ENCODE data around the gene GPC6. TPM values are rescaled to one million over a fixed set of nuclear protein-coding genes. Genes with fewer than 3 reads are reported as not detected.

GPC6 gene
- polyA plus RNA-seq, 1 donor (not counting 4 experiments of a cell fraction or from before 2014, with no cell fraction given) = 0.42 TPM

GRCh38 chr13:93778548-93778947, 551.9 kb downstream of the GPC6 start:
- Histone ChIP-seq H3K4me1 (ENCODE audit: control insufficient read depth, extremely low read depth, insufficient read depth, low read length) (no peaks in the 10 kb centered on the region), H3K9me1 (ENCODE audit: control insufficient read depth, extremely low read depth, insufficient read depth, low read length) (no peaks in the 10 kb centered on the region), H3K4me3 (ENCODE audit: control insufficient read depth in 2 of 3, extremely low read depth in 1 of 3, insufficient read depth in 2 of 3, low read depth in 1 of 3, low read length in 3 of 3) (no peak overlapping the region), H3K36me3 (ENCODE audit: control insufficient read depth in 2 of 2, extremely low read depth in 1 of 2, insufficient read depth in 2 of 2, low read length in 2 of 2) (no peaks in the 10 kb centered on the region), H3K4me2 (ENCODE audit: control insufficient read depth, extremely low read depth, insufficient read depth, low read depth, low read length) (no peak overlapping the region), H3K79me2 (ENCODE audit: control insufficient read depth, insufficient read depth, low read length) (no peaks in the 10 kb centered on the region), H3K27ac (ENCODE audit: control insufficient read depth, insufficient read depth, low read length) (no peak overlapping the region), H3K9me3 (ENCODE audit: control insufficient read depth, low read depth, low read length) (no peaks in the 10 kb centered on the region), H3K27me3 (ENCODE audit: control insufficient read depth, extremely low read depth, insufficient read depth, low read length) (no peaks in the 10 kb centered on the region), H4K20me1 (ENCODE audit: control insufficient read depth, extremely low read depth, insufficient read depth, low read length) (no peaks in the 10 kb centered on the region), H2AFZ (ENCODE audit: control insufficient read depth, low read length) (no peak overlapping the region), H3K9ac (ENCODE audit: control insufficient read depth, extremely low read depth, insufficient read depth, low read length) (no peak overlapping the region)
- dilution Hi-C loops (cut with MboI; ENCODE audit: extremely low pct_ligation_motif_present, low sequenced_read_pairs) = no loop called here
- no peak for DNase-seq (ENCODE audit: low read depth, low spot score)
- no peak for FAIRE-seq
- TF ChIP-seq EZH2 (IDR thresholded peaks at IDR 0.05; ENCODE audit: low read length) = no peak
- TF ChIP-seq CTCF (optimal IDR thresholded peaks at IDR 0.05 in 1 of 3, IDR thresholded peaks at IDR 0.05 in 1 of 3, conservative IDR thresholded peaks at IDR 0.05 in 1 of 3; ENCODE audit: extremely low read depth in 1 of 3, insufficient read depth in 2 of 3, low read length in 3 of 3) = no peak

- no peaks in the 10 kb centered on the region for H4K20me1 ChIP-seq (ENCODE audit: control insufficient read depth, extremely low read depth, insufficient read depth, low read length)
- no peak overlapping the region for H3K9ac ChIP-seq (ENCODE audit: control insufficient read depth, extremely low read depth, insufficient read depth, low read length)
- no peak overlapping the region for H3K27ac ChIP-seq (ENCODE audit: control insufficient read depth, insufficient read depth, low read length)
- TF ChIP-seq CTCF (optimal IDR thresholded peaks at IDR 0.05 in 1 of 3, IDR thresholded peaks at IDR 0.05 in 1 of 3, conservative IDR thresholded peaks at IDR 0.05 in 1 of 3; ENCODE audit: extremely low read depth in 1 of 3, insufficient read depth in 2 of 3, low read length in 3 of 3) = no peak
- no peak for TF ChIP-seq EZH2 (IDR thresholded peaks at IDR 0.05; ENCODE audit: low read length)
- H3K4me2 ChIP-seq (ENCODE audit: control insufficient read depth, extremely low read depth, insufficient read depth, low read depth, low read length) = no peak overlapping the region
- no peaks in the 10 kb centered on the region for H3K36me3 ChIP-seq (ENCODE audit: control insufficient read depth in 2 of 2, extremely low read depth in 1 of 2, insufficient read depth in 2 of 2, low read length in 2 of 2)
- H2AFZ ChIP-seq (ENCODE audit: control insufficient read depth, low read length) = no peak overlapping the region
- FAIRE-seq (no peak), DNase-seq (ENCODE audit: low read depth, low spot score) (no peak)
- H3K4me1 ChIP-seq (ENCODE audit: control insufficient read depth, extremely low read depth, insufficient read depth, low read length) = no peaks in the 10 kb centered on the region
- no peaks in the 10 kb centered on the region for H3K79me2 ChIP-seq (ENCODE audit: control insufficient read depth, insufficient read depth, low read length)
- H3K9me1 ChIP-seq (ENCODE audit: control insufficient read depth, extremely low read depth, insufficient read depth, low read length) = no peaks in the 10 kb centered on the region
- H3K4me3 ChIP-seq (ENCODE audit: control insufficient read depth in 2 of 3, extremely low read depth in 1 of 3, insufficient read depth in 2 of 3, low read depth in 1 of 3, low read length in 3 of 3) = no peak overlapping the region
- dilution Hi-C loops (cut with MboI; ENCODE audit: extremely low pct_ligation_motif_present, low sequenced_read_pairs) = no loop called here
- no peaks in the 10 kb centered on the region for H3K9me3 ChIP-seq (ENCODE audit: control insufficient read depth, low read depth, low read length)
- H3K27me3 ChIP-seq (ENCODE audit: control insufficient read depth, extremely low read depth, insufficient read depth, low read length) = no peaks in the 10 kb centered on the region
These were observed 557.6 kb downstream of the GPC6 start for GRCh38 chr13:93784191-93784590.

All from keratinocyte (primary cell).